ENCODE data around the gene MRPL52.
A peak's percentile ranks its signal among the peaks of the same experiment; 100 is the strongest.
"Not testable (repeated sequence)": the region's sequence is repeated elsewhere in the genome, so short reads cannot be mapped to it uniquely, and the experiment has no call there.

Gene MRPL52

DNA sequence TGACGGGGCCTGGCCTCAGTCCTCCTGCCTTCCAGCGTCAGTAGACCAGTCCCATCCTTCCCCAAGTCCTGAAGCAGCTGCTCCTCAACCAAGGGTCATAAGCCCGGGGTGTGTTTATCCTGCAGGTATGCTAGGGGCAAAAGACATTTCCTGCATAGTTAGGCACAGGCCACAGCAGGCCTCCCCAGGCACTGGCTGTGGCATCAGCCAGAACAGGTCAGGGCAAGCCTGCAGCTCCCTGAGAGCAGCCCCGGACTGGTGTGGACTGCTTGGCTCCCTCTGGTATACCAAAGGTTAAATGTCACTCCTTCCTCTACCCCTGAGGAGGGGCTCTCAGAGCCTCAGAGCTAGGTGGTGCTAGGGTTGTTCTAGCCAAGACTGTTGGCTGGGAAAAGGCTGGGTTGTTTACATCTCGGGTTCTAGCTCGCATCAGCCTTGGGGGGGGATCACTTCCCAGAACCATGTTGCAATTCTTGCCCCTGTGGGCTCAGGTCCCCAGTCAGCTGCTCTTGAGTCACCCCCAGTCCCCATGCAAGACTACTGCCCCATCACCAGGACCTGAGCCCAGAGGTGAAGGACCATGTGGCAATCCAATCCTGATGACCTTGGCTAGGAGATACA is 9.6 kb downstream of the MRPL52 start:
- no peak for DNase-seq (ENCODE audit: low read depth in 2 of 2)

DNA sequence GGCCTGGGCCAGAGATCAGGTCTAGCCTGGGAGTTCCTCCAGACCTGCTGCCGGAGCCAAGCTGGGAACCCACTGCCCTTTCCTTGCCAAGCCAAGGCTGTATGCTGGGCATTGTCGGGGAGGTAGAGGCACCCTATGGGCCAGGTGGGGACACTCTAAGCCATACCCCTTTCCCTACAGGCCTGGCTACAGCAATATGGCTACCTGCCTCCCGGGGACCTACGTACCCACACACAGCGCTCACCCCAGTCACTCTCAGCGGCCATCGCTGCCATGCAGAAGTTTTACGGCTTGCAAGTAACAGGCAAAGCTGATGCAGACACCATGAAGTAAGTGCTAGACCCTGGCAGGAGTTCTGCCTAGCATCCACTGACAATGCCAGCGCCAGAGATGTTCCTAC is 11.6 kb downstream of the MRPL52 start:
- no peak for DNase-seq (ENCODE audit: low read depth in 2 of 2)

- DNase-seq (ENCODE audit: low read depth in 2 of 2): no peak
These were observed 12.1 kb downstream of the MRPL52 start for GRCh38 chr14:22841769-22842168.

GRCh38 chr14:22842211-22843122 is 12.8 kb downstream of the MRPL52 start:
- DNase-seq (ENCODE audit: low read depth in 2 of 2): no peak

DNA sequence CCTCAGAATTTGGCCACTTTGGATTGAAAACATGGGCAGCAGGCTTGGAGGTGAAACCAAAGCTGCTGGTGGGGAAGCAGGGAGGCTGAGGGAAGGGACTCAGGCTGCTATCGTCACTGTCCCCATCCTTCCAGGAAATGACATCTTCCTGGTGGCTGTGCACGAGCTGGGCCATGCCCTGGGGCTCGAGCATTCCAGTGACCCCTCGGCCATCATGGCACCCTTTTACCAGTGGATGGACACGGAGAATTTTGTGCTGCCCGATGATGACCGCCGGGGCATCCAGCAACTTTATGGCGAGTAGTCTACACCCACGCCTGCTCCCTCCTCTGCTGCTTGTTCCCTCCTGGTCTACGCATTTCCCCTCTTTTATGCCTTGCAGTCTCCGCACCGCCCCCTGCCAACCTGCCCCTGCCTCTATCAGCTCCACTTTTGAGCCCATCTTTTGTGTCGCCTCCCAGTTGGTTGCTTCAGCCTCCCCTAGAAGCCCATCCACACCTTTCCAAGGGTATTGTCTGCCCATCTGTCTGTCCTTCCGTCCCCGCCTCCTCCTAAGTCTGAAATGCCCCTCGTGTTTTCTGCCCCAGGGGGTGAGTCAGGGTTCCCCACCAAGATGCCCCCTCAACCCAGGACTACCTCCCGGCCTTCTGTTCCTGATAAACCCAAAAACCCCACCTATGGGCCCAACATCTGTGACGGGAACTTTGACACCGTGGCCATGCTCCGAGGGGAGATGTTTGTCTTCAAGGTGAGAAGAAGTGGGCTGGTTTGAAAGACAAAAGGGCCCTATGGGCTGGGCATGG is 13.6 kb downstream of the MRPL52 start:
- DNase-seq (ENCODE audit: low read depth in 2 of 2): no peak

GRCh38 chr14:22844221-22845102 is 14.8 kb downstream of the MRPL52 start:
- no peak for DNase-seq (ENCODE audit: low read depth in 2 of 2)

GRCh38 chr14:22845103-22845394 is 15.4 kb downstream of the MRPL52 start:
- no peak for DNase-seq (ENCODE audit: low read depth in 2 of 2)

GRCh38 chr14:22845821-22846625 is 16.3 kb downstream of the MRPL52 start:
- DNase-seq (ENCODE audit: low read depth in 2 of 2): no peak

GRCh38 chr14:22846811-22847307 is 17.2 kb downstream of the MRPL52 start:
- DNase-seq (ENCODE audit: low read depth in 2 of 2): no peak

DNA sequence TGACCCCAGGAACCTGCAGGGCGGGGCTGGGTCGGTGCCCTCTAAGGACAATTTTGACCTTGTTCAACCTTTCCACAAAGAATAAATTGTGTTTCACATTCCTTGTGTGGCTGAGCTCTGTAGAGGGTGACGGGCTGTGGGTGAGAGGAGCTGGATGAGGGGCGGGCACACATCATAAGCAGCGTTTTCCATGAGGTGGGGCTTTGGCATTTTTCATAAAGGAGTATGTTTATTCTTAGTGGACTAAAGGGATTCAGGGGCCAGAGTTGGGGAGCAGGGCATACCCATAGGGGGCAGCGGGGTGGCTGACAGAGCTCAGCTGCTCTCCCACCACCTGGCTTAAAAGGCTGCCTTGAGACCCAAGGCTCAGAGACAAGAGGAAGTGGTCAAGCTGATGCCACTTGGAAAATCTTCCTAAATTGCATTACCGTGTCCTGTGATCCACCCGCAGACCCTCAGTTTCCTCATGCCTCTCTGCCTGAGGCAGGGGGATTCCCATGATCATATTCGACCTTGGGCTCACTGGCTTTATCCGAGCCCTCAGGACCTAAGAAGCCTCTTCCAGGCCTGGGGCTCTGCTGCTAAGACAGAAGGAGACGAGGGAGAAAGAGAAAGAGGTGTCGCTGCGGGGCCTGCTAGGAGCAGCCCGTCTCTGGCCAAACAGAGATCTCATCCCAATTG is 18.1 kb downstream of the MRPL52 start:
- no peak for DNase-seq (ENCODE audit: low read depth in 2 of 2)

DNA sequence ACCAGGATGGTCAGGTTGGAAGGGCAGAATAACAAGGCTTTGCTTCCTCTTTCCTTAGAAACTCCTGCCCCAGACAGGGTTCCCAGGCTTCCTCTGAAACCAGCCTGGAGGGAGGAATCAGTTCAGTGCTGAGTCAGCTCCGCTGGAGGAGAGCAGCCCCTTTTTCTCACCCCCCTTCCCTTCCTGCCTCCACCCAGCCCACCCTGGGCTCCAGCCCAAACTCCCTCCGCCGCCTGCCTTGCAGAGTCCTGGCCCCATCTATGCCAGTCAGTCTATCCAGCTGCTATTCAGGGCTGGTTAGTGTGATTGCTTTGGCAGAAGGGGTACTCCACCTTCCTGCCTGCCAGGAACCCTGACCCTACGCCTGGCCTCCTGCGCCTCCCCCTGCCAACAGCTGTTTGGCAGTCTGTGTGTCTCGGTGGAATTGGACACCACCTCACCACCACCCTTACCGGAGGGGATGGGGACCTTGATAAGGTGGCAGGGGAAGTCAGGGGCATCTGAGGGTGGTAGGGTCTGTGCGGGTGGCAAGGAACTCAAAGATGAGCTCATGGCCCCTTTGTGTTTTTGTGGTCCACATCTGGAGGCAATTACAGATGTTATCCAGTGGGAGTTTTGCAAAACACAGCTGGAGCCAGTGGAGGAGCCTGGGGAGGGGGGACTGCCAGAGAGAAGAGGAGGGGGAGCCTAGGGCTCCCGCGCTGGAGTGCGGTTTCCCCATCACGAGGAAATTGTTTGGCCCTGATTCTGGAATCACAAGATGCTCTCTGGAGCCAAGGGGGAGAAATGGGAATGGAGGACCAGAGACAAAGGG is 18.9 kb downstream of the MRPL52 start:
- DNase-seq (ENCODE audit: low read depth in 2 of 2): no peak

DNA sequence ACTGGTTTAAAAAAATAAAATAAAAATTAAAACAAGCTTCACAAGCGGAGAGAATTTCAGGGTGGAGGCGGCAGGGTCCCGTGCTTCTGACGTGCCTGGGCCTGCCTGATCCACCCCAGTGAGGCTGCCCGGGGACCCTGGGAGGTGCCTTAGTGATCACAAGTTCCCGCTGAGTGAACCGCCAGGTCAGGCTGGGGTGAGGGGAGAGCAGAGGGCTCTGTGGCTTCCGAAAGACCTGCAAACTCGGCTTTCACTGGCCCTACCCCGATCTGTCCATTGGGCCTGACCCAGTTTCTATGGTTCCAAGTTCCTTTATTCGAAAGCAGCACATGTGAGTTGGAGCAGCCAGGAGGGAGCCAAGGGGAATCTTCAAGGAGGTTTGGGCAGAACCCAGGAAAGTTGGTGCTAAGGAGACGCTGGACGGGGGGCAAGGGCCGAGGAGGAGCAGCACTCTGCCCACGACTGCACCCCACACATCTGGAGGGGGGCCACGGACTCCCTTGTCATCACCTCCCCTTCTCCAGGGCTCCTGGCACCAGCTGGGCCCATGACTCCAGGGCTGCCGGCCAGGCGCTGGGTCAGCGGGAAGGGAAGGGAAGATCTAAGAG is 19.6 kb downstream of the MRPL52 start:
- DNase-seq (ENCODE audit: low read depth in 2 of 2): no peak

GRCh38 chr14:22850944-22851764 is 21.5 kb downstream of the MRPL52 start:
- DNase-seq (ENCODE audit: low read depth in 2 of 2): no peak

DNA sequence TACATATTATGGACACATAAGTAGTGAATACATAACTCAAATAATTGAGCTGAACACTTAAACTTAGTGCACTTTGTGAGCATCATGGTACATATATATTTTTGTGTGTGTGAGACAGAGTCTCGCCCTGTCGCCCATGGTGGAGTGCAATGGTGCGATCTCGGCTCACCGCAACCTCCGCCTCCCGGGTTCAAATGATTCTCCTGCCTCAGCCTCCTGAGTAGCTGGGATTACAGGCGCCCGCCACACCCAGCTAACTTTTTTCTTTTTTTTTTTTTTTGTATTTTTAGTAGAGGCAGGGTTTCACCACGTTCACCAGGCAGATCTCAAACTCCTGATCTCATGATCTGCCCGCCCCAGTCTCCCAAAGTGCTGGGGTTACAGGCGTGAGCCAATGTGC is 22.5 kb downstream of the MRPL52 start:
- not testable (repeated sequence) for DNase-seq (ENCODE audit: low read depth in 2 of 2)

DNA sequence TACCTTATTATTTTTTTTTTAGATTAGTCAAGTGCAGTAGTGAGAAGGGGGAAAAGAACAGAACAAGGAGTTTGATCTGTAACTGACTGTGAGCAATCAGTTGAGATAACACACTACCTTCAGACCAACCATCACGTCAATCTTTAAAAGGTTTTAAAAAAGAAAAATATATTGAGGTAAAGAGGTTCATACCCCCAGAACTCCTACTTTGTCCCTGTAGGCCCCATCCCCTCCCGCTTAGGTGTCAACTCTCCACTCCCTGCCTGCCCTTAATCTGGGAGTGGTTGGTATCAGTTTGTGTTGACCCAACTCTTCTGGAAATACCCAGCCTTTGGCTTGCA is 22.9 kb downstream of the MRPL52 start:
- DNase-seq (ENCODE audit: low read depth in 2 of 2): no peak

DNA sequence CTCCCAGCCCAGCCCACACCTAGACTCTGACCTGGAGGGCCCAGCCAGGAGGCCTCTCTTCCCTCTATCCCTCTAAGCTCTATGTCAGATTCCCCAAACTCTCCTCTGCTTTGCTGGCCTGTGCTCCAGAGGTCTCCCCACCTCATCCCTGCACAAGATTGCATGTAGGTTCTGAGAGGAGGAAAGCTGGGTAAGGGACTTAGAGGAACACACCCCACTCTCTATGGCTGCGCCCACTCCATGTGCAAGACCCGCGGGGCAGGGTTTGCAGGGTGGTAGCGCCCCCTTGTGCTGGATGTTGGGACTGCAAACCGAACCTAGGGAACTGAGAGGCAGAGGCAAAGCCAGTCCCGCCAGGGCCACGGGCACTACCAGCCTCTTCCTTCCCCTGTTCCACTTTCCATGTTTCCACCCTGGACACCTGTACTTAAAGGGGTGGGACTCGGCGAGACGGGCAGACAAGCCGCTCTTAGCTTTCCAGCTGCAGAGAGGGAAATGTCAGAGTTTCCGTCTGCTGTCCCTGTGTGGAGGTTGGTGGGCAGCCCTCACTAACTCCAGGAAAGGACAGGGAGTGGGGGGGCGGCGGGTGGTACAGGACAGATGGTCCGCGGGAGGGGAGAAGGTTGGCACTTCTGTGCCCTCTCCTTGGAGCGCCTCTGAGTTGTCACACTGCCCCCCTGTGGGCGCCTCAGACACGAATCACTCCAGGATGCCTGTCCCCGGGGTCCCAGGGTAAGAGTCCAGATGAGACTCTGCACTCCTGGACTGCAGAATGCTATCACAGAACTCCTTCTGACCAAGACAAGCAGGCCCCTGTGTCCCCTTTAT is 23.5 kb downstream of the MRPL52 start:
- DNase-seq (ENCODE audit: low read depth in 2 of 2): peak; percentile 93 to 97

GRCh38 chr14:22854296-22854695 is 24.6 kb downstream of the MRPL52 start:
- not testable (repeated sequence) for DNase-seq (ENCODE audit: low read depth in 2 of 2)
